GM21529 (cell line): ENCODE results near the gene RNF121.
A peak's percentile ranks its signal among the peaks of the same experiment; 100 is the strongest.

ENCODE experiments used
- ATAC-seq: cut with Tn5 transposase; IDR thresholded peaks from one replicate; pipeline ENCODE4 v1.9.1; 2021; ENCODE audit not compliant: unreplicated experiment

Gene RNF121

GRCh38 chr11:71934213-71934612 lies 5.4 kb downstream of the RNF121 start:
- ATAC-seq = no peak

GRCh38 chr11:71935338-71935925 lies 6.6 kb downstream of the RNF121 start:
- ATAC-seq = no peak

GRCh38 chr11:71936825-71937224 lies 8.0 kb downstream of the RNF121 start:
- ATAC-seq = no peak

- no peak for ATAC-seq
Observed at GRCh38 chr11:71937826-71938225, 9.0 kb downstream of the RNF121 start.

- ATAC-seq = no peak
Observed at GRCh38 chr11:71940561-71941219, 11.8 kb downstream of the RNF121 start.

GRCh38 chr11:71946144-71946571 lies 17.3 kb downstream of the RNF121 start:
- ATAC-seq = no peak

- no peak for ATAC-seq
Observed at GRCh38 chr11:71947498-71947897, 18.7 kb downstream of the RNF121 start.

GRCh38 chr11:71948314-71949027 lies 19.6 kb downstream of the RNF121 start:
- no peak for ATAC-seq

- no peak for ATAC-seq
Observed at GRCh38 chr11:71949034-71949433, 20.2 kb downstream of the RNF121 start.

GRCh38 chr11:71951741-71952310 lies 23.0 kb downstream of the RNF121 start:
- ATAC-seq = no peak

- ATAC-seq = no peak
Observed at GRCh38 chr11:71955898-71956456, 27.1 kb downstream of the RNF121 start.

- ATAC-seq = peak; percentile 75
Observed at GRCh38 chr11:71962428-71963038, 33.7 kb downstream of the RNF121 start.

GRCh38 chr11:71963468-71963867 lies 34.6 kb downstream of the RNF121 start:
- no peak for ATAC-seq

- no peak for ATAC-seq
Observed at GRCh38 chr11:71964641-71965040, 35.8 kb downstream of the RNF121 start.

GRCh38 chr11:71971680-71972079 lies 42.8 kb downstream of the RNF121 start:
- ATAC-seq = no peak

GRCh38 chr11:71976551-71976950 lies 47.7 kb downstream of the RNF121 start:
- no peak for ATAC-seq

- no peak for ATAC-seq
Observed at GRCh38 chr11:71977090-71977489, 48.2 kb downstream of the RNF121 start.

- ATAC-seq = no peak
Observed at GRCh38 chr11:71977743-71978418, 49.0 kb downstream of the RNF121 start.

GRCh38 chr11:71979094-71979493 lies 50.2 kb downstream of the RNF121 start:
- ATAC-seq = no peak

GRCh38 chr11:71979602-71980001 lies 50.8 kb downstream of the RNF121 start:
- no peak for ATAC-seq

GRCh38 chr11:71986131-71986530 lies 57.3 kb downstream of the RNF121 start:
- no peak for ATAC-seq
